ENCODE data around the gene NTM. TPM values are rescaled to one million over a fixed set of nuclear protein-coding genes. Genes with fewer than 3 reads are reported as not detected.
"Not testable (repeated sequence)": the region's sequence is repeated elsewhere in the genome, so short reads cannot be mapped to it uniquely, and the experiment has no call there.

Gene NTM
- polyA plus RNA-seq, 4 donors = 0.94 to 3.1 (median 1.4) TPM; not detected in 1

GRCh38 chr11:132310390-132311375 lies 940.3 kb downstream of the NTM start:
- DNase-seq = no peak
- Histone ChIP-seq H3K27ac (ENCODE audit: low read depth in 1 of 3, low read length in 2 of 3) (no peak overlapping the region), H3K36me3 (ENCODE audit: control insufficient read depth in 3 of 3, insufficient read depth in 2 of 3, low read depth in 1 of 3, low read length in 3 of 3) (no peaks in the 10 kb centered on the region), H3K9me3 (ENCODE audit: control insufficient read depth in 2 of 2, insufficient read depth in 1 of 2, low read depth in 1 of 2, low read length in 1 of 2) (no peaks in the 10 kb centered on the region), H3K27me3 (ENCODE audit: control insufficient read depth in 3 of 3, insufficient read depth in 3 of 3, low read length in 3 of 3) (no peaks in the 10 kb centered on the region), H3K4me3 (ENCODE audit: low read depth in 1 of 3, low read length in 3 of 3) (no peak overlapping the region), H3K4me1 (ENCODE audit: control insufficient read depth in 3 of 3, insufficient read depth in 2 of 3, low read depth in 1 of 3, low read length in 2 of 3) (no peaks in the 10 kb centered on the region)
- FAIRE-seq = no peak
- WGBS, 3 donors = 63 to 72% (median 72%) methylated on average over 10 of the region's 10 CpGs

GRCh38 chr11:132311703-132312102 lies 941.3 kb downstream of the NTM start:
- Histone ChIP-seq H3K27me3 (ENCODE audit: control insufficient read depth in 3 of 3, insufficient read depth in 3 of 3, low read length in 3 of 3) (no peaks in the 10 kb centered on the region), H3K27ac (ENCODE audit: low read depth in 1 of 3, low read length in 2 of 3) (no peak overlapping the region), H3K4me3 (ENCODE audit: low read depth in 1 of 3, low read length in 3 of 3) (no peak overlapping the region), H3K9me3 (ENCODE audit: control insufficient read depth in 2 of 2, insufficient read depth in 1 of 2, low read depth in 1 of 2, low read length in 1 of 2) (no peaks in the 10 kb centered on the region), H3K36me3 (ENCODE audit: control insufficient read depth in 3 of 3, insufficient read depth in 2 of 3, low read depth in 1 of 3, low read length in 3 of 3) (no peaks in the 10 kb centered on the region), H3K4me1 (ENCODE audit: control insufficient read depth in 3 of 3, insufficient read depth in 2 of 3, low read depth in 1 of 3, low read length in 2 of 3) (no peaks in the 10 kb centered on the region)
- DNase-seq (no peak), FAIRE-seq (no peak)
- WGBS, 3 donors = 77 to 91% (median 88%) methylated on average over 2 of the region's 2 CpGs

- Histone ChIP-seq H3K4me3 (ENCODE audit: low read depth in 1 of 3, low read length in 3 of 3) (no peak overlapping the region), H3K9me3 (ENCODE audit: control insufficient read depth in 2 of 2, insufficient read depth in 1 of 2, low read depth in 1 of 2, low read length in 1 of 2) (no peaks in the 10 kb centered on the region), H3K27me3 (ENCODE audit: control insufficient read depth in 3 of 3, insufficient read depth in 3 of 3, low read length in 3 of 3) (no peaks in the 10 kb centered on the region), H3K4me1 (ENCODE audit: control insufficient read depth in 3 of 3, insufficient read depth in 2 of 3, low read depth in 1 of 3, low read length in 2 of 3) (no peaks in the 10 kb centered on the region), H3K36me3 (ENCODE audit: control insufficient read depth in 3 of 3, insufficient read depth in 2 of 3, low read depth in 1 of 3, low read length in 3 of 3) (no peaks in the 10 kb centered on the region), H3K27ac (ENCODE audit: low read depth in 1 of 3, low read length in 2 of 3) (no peak overlapping the region)
- FAIRE-seq (no peak), DNase-seq (no peak)
- 82 to 90% (median 83%) methylated on average over 5 of the region's 5 CpGs for WGBS, 3 donors
Observed at GRCh38 chr11:132312161-132312560, 941.7 kb downstream of the NTM start.

- DNase-seq (peak; percentile 2 to 13), FAIRE-seq (no peak)
- Histone ChIP-seq H3K9me3 (ENCODE audit: control insufficient read depth in 2 of 2, insufficient read depth in 1 of 2, low read depth in 1 of 2, low read length in 1 of 2) (no peaks in the 10 kb centered on the region), H3K27me3 (ENCODE audit: control insufficient read depth in 3 of 3, insufficient read depth in 3 of 3, low read length in 3 of 3) (no peaks in the 10 kb centered on the region), H3K4me3 (ENCODE audit: low read depth in 1 of 3, low read length in 3 of 3) (no peak overlapping the region), H3K27ac (ENCODE audit: low read depth in 1 of 3, low read length in 2 of 3) (no peak overlapping the region), H3K4me1 (ENCODE audit: control insufficient read depth in 3 of 3, insufficient read depth in 2 of 3, low read depth in 1 of 3, low read length in 2 of 3) (no peaks in the 10 kb centered on the region), H3K36me3 (ENCODE audit: control insufficient read depth in 3 of 3, insufficient read depth in 2 of 3, low read depth in 1 of 3, low read length in 3 of 3) (no peaks in the 10 kb centered on the region)
- WGBS, 3 donors = 22 to 28% (median 24%) methylated on average over 8 of the region's 8 CpGs
Observed at GRCh38 chr11:132312701-132313111, 942.3 kb downstream of the NTM start.

GRCh38 chr11:132314911-132315455 lies 944.6 kb downstream of the NTM start:
- no peak overlapping the region for H3K4me3 ChIP-seq (ENCODE audit: low read depth in 1 of 3, low read length in 3 of 3)
- DNase-seq = no peak
- no peak overlapping the region for H3K27ac ChIP-seq (ENCODE audit: low read depth in 1 of 3, low read length in 2 of 3)
- no peak for FAIRE-seq
- no peaks in the 10 kb centered on the region for H3K9me3 ChIP-seq (ENCODE audit: control insufficient read depth in 2 of 2, insufficient read depth in 1 of 2, low read depth in 1 of 2, low read length in 1 of 2)
- no peaks in the 10 kb centered on the region for H3K4me1 ChIP-seq (ENCODE audit: control insufficient read depth in 3 of 3, insufficient read depth in 2 of 3, low read depth in 1 of 3, low read length in 2 of 3)
- 68 to 86% (median 69%) methylated on average over 5 of the region's 5 CpGs for WGBS, 3 donors
- no peaks in the 10 kb centered on the region for H3K36me3 ChIP-seq (ENCODE audit: control insufficient read depth in 3 of 3, insufficient read depth in 2 of 3, low read depth in 1 of 3, low read length in 3 of 3)
- no peaks in the 10 kb centered on the region for H3K27me3 ChIP-seq (ENCODE audit: control insufficient read depth in 3 of 3, insufficient read depth in 3 of 3, low read length in 3 of 3)

- no peaks in the 10 kb centered on the region for H3K36me3 ChIP-seq (ENCODE audit: control insufficient read depth in 3 of 3, insufficient read depth in 2 of 3, low read depth in 1 of 3, low read length in 3 of 3)
- H3K4me3 ChIP-seq (ENCODE audit: low read depth in 1 of 3, low read length in 3 of 3) = no peak overlapping the region
- H3K9me3 ChIP-seq (ENCODE audit: control insufficient read depth in 2 of 2, insufficient read depth in 1 of 2, low read depth in 1 of 2, low read length in 1 of 2) = no peaks in the 10 kb centered on the region
- H3K4me1 ChIP-seq (ENCODE audit: control insufficient read depth in 3 of 3, insufficient read depth in 2 of 3, low read depth in 1 of 3, low read length in 2 of 3) = no peaks in the 10 kb centered on the region
- no peaks in the 10 kb centered on the region for H3K27me3 ChIP-seq (ENCODE audit: control insufficient read depth in 3 of 3, insufficient read depth in 3 of 3, low read length in 3 of 3)
- H3K27ac ChIP-seq (ENCODE audit: low read depth in 1 of 3, low read length in 2 of 3) = no peak overlapping the region
- FAIRE-seq (no peak), DNase-seq (no peak)
- WGBS, 3 donors = 49 to 72% (median 65%) methylated on average over 6 of the region's 6 CpGs
Observed at GRCh38 chr11:132315696-132316095, 945.3 kb downstream of the NTM start.

GRCh38 chr11:132318421-132319157 lies 948.2 kb downstream of the NTM start:
- 60 to 90% (median 76%) methylated on average over 8 of the region's 8 CpGs for WGBS, 3 donors
- no peaks in the 10 kb centered on the region for H3K9me3 ChIP-seq (ENCODE audit: control insufficient read depth in 2 of 2, insufficient read depth in 1 of 2, low read depth in 1 of 2, low read length in 1 of 2)
- H3K27ac ChIP-seq (ENCODE audit: low read depth in 1 of 3, low read length in 2 of 3) = no peak overlapping the region
- H3K4me1 ChIP-seq (ENCODE audit: control insufficient read depth in 3 of 3, insufficient read depth in 2 of 3, low read depth in 1 of 3, low read length in 2 of 3) = no peaks in the 10 kb centered on the region
- no peak for DNase-seq
- H3K27me3 ChIP-seq (ENCODE audit: control insufficient read depth in 3 of 3, insufficient read depth in 3 of 3, low read length in 3 of 3) = no peaks in the 10 kb centered on the region
- no peak for FAIRE-seq
- no peaks in the 10 kb centered on the region for H3K36me3 ChIP-seq (ENCODE audit: control insufficient read depth in 3 of 3, insufficient read depth in 2 of 3, low read depth in 1 of 3, low read length in 3 of 3)
- no peak overlapping the region for H3K4me3 ChIP-seq (ENCODE audit: low read depth in 1 of 3, low read length in 3 of 3)

- not testable (repeated sequence) for H3K27me3 ChIP-seq (ENCODE audit: control insufficient read depth in 3 of 3, insufficient read depth in 3 of 3, low read length in 3 of 3); H3K9me3 ChIP-seq (ENCODE audit: control insufficient read depth in 2 of 2, insufficient read depth in 1 of 2, low read depth in 1 of 2, low read length in 1 of 2); H3K36me3 ChIP-seq (ENCODE audit: control insufficient read depth in 3 of 3, insufficient read depth in 2 of 3, low read depth in 1 of 3, low read length in 3 of 3); FAIRE-seq; DNase-seq; H3K4me3 ChIP-seq (ENCODE audit: low read depth in 1 of 3, low read length in 3 of 3); H3K4me1 ChIP-seq (ENCODE audit: control insufficient read depth in 3 of 3, insufficient read depth in 2 of 3, low read depth in 1 of 3, low read length in 2 of 3); H3K27ac ChIP-seq (ENCODE audit: low read depth in 1 of 3, low read length in 2 of 3)
- WGBS, 3 donors = 65 to 83% (median 71%) methylated on average over 6 of the region's 6 CpGs
Observed at GRCh38 chr11:132319419-132319818, 949.0 kb downstream of the NTM start.

All from small intestine (tissue), 7 donors.